ENCODE results near the gene KRTAP20-2.

KRTAP20-2 gene

DNA sequence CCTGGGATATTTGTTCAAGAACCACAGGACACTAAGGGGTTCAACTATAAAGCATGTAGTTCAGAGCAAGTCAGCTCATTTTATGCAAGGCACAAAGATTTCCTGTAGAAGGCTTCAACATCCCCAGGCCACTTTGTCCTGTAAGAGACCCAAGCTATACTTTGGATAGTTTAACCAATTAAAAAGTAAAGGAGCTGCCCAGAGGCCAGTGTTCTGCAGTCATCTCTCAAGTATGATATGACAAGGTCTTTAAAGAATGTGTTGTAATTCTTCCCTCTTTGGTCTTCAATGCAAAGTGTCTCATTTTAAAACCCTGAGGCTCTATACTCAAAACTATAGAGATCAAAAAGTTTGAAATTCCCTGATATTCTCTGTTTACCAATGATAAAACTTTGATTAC is 41.7 kb downstream of the KRTAP20-2 start:
- no peak for DNase-seq

DNA sequence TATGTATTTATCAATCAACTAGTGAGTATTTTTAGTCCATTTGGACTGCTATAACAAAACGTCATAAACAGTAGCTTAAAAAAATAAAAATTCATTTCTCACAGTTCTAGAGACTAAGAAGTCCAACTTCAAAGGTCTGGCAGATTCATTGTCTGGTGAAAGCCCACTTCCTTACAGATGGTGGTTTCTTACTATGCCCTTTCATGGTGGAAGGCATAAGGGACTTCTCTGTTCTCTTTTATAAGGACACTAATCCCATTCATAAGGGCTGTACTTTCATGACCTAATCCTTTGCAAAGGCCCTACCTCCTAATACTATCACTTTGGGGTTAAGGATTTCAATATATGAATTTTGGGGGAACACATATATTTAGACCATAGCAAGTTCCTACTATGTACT is 45.6 kb downstream of the KRTAP20-2 start:
- DNase-seq: no peak

DNA sequence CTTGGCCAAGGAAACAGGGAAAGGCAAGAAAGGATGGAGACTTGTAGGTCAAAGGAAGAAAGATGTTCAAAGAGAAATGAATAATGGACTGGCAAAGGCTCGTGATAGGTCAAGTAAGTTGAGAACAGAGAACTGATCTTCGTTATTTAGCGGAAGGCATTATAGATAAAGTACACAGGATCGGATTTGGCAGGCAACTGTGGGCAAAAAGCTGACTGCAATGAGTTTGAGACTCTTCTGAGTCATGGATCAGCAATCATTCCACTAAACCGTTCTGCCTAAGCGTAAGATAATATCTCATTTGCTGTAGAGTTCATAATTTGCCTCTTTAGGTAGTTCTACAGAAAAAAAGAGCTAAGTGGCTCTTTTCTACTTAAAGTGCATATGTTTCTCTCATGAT is 49.5 kb downstream of the KRTAP20-2 start:
- no peak for DNase-seq
